HCT116 (cell line): ENCODE results near the gene ZBTB7C.

Source experiments
- ATF3 ChIP-seq: IDR thresholded peaks from 2 replicates; pipeline ENCODE4 v1.6.1; 2012
- CEBPB ChIP-seq: IDR thresholded peaks from 2 replicates; pipeline ENCODE4 v1.6.1; 2012; ENCODE audit warnings: low read depth
- CTCF ChIP-seq, 3 experiments: fragments of 200-600 bp in 1 of 3; sonication (generic) in 1 of 3; IDR thresholded peaks in 2 of 3; conservative IDR thresholded peaks in 1 of 3; 2 replicates each; pipeline ENCODE4 v1.5.1; 2012 to 2017; ENCODE audit warnings: low read depth in 2 of 3, low read length in 2 of 3, antibody characterized with exemption in 1 of 3, borderline replicate concordance in 1 of 3, control low read depth in 1 of 3, mild to moderate bottlenecking in 1 of 3, mixed read lengths in 1 of 3, mixed run types in 1 of 3, moderate library complexity in 1 of 3; ENCODE audit not compliant: insufficient read depth in 1 of 3
- EZH2 ChIP-seq: fragments of 200-600 bp; sonication (generic); IDR thresholded peaks from 2 replicates; pipeline ENCODE4 v1.6.1; 2017; ENCODE audit warnings: antibody characterized with exemption, mixed run types
- EZH2phosphoT487 ChIP-seq: fragments of 200-600 bp; IDR thresholded peaks from 2 replicates; pipeline ENCODE4 v1.6.1; 2018; ENCODE audit warnings: antibody characterized with exemption, borderline replicate concordance
- FOSL1 ChIP-seq: IDR thresholded peaks from 2 replicates; pipeline ENCODE4 v1.6.1; 2012; ENCODE audit warnings: low read depth
- MAX ChIP-seq: IDR thresholded peaks from 2 replicates; pipeline ENCODE4 v1.6.1; 2012
- POLR2A ChIP-seq: IDR thresholded peaks from 2 replicates; pipeline ENCODE4 v1.7.0; 2011; ENCODE audit warnings: borderline replicate concordance; ENCODE audit not compliant: insufficient read depth, insufficient read length; ENCODE audit errors: extremely low read depth
- POLR2AphosphoS5 ChIP-seq: IDR thresholded peaks from 2 replicates; pipeline ENCODE4 v1.6.1; 2011; ENCODE audit warnings: mild to moderate bottlenecking, low read depth, low read length, moderate library complexity
- RAD21 ChIP-seq: IDR thresholded peaks from 2 replicates; pipeline ENCODE4 v1.6.1; 2012; ENCODE audit warnings: low read depth, mild to moderate bottlenecking
- SP1 ChIP-seq: IDR thresholded peaks from 2 replicates; pipeline ENCODE4 v1.6.1; 2012; ENCODE audit warnings: low read depth
- SRF ChIP-seq: IDR thresholded peaks from 2 replicates; pipeline ENCODE4 v1.6.1; 2012; ENCODE audit warnings: low read depth
- TCF7L2 ChIP-seq: IDR thresholded peaks from 2 replicates; pipeline ENCODE4 v1.7.0; 2011; ENCODE audit warnings: borderline replicate concordance, inconsistent platforms; ENCODE audit not compliant: insufficient read depth, insufficient read length; ENCODE audit errors: extremely low read depth
- ZNF274 ChIP-seq: fragments of 200-500 bp; sonication (Bioruptor generic); IDR thresholded peaks from 2 replicates; pipeline ENCODE4 v1.6.1; 2014; ENCODE audit warnings: mild to moderate bottlenecking, low read depth, low read length, inconsistent platforms

GRCh38 chr18:48098007-48098406 is 311.2 kb downstream of the ZBTB7C start:
- no peak for TF ChIP-seq MAX
- TF ChIP-seq CTCF (IDR thresholded peaks at IDR 0.05 in 2 of 3, conservative IDR thresholded peaks at IDR 0.05 in 1 of 3; ENCODE audit: borderline replicate concordance in 1 of 3, insufficient read depth in 1 of 3, low read depth in 2 of 3, low read length in 2 of 3) = no peak
- TF ChIP-seq TCF7L2 = no peak
- TF ChIP-seq EZH2 = no peak
- TF ChIP-seq FOSL1 = no peak
- no peak for TF ChIP-seq CEBPB
- no peak for TF ChIP-seq POLR2A
- no peak for TF ChIP-seq SP1
- no peak for TF ChIP-seq ZNF274
- TF ChIP-seq RAD21 = no peak
- TF ChIP-seq EZH2phosphoT487 = no peak
- TF ChIP-seq POLR2AphosphoS5 = no peak
- TF ChIP-seq SRF = no peak
- TF ChIP-seq ATF3 = no peak
